ENCODE results near the gene VPS33B.
A peak's percentile ranks its signal among the peaks of the same experiment; 100 is the strongest.
"Not testable (repeated sequence)": the region's sequence is repeated elsewhere in the genome, so short reads cannot be mapped to it uniquely, and the experiment has no call there.

The VPS33B gene

DNA sequence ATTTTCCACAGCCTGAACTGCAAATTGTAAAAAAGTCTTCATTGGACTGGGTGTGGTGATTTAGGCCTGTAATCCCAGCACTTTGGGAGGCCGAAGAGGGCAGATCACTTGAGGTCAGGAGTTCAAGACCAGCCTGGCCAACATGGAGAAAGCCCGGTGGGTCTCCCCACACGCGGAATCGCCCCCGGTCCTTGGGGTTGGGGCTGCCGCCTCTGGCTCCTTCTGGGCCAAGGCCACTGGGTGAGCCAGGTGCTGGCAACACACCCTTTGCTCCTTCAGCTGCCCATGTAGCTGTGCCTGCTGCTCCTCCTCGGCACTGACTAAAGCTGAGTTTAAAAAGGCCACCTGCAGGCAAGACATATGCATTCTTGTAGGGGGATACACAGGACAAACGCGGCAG lies 9.4 kb upstream of the VPS33B start:
- no peak for DNase-seq (ENCODE audit: low read depth)

DNA sequence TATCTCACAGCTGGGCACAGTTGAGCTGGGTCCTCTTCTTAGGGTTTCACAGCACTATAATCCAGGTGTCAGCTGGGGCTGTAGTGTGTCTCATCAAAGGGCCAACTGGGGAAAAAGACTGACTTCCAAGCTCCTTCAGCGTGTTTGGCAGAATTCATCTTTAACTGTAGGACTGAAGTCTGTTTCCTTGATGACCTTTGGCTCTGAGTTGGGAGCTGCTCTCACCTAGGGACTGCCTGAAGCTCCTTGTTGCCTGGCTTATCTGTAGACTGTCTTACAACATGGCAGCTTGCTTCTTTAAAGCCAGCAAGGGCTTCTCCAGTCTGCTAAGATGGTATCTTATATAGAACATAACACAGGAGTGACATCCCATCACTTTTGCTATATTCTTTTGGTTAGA lies 5.3 kb upstream of the VPS33B start:
- DNase-seq (ENCODE audit: low read depth): no peak

DNA sequence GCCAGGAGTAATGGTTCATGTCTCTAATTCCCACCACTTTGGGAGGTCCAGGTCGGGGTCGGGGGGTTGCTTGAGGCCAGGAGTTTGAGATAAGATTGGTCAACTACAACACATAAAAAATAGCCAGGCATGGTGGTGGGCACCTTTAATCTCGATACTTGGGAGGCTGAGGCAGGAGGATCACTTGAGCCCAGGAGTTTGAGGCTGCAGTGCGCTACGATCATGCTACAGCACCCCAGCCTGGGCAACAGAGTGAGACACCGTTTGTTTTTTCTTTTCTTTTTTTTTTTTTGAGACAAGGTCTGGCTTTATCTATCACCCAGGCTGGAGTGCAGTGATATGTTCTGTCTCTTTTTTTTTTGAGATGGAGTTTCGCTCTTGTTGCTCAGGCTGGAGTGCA lies 1.3 kb upstream of the VPS33B start:
- no peak for DNase-seq (ENCODE audit: low read depth)

DNA sequence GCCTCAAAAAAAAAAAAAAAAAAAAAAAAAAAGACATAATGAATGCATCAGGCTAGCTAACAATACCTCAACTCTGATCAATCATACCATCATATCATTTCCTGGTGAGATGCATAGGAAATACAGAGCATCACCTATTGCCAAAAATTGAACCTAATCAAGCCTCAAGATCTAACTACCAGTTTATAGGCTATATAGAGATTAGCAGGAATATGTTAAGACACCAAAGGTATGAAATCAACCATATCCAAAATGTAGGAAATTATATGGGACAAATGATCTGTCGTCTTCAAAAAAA lies 387 bp upstream of the VPS33B start:
- DNase-seq (ENCODE audit: low read depth): no peak

DNA sequence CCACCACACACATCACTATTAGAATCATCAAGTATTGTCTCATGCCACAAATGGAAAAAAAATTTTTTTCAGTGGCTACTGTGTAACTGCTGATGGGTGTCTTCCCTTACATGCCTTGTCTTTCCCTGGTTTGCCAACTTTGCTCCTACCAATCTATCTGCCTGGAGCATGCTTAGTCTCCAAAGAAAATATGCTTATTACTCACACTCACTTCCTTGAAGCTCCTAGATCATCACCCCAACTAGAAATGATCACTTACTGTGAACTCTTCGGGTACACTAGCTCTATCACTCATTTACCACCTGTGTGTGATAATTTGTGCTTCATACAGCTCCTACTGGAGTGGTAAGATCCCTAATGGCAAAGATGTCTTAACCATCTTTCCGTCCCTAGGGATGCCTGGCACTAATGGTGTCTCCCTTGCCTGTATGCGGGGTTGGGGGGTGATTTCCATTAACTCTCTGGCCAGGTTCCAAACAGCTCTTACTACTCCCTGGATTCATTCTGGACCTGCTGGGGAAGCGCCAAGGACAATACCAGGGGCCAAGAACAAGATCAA lies 799 bp downstream of the VPS33B start:
- no peak for DNase-seq (ENCODE audit: low read depth)

DNA sequence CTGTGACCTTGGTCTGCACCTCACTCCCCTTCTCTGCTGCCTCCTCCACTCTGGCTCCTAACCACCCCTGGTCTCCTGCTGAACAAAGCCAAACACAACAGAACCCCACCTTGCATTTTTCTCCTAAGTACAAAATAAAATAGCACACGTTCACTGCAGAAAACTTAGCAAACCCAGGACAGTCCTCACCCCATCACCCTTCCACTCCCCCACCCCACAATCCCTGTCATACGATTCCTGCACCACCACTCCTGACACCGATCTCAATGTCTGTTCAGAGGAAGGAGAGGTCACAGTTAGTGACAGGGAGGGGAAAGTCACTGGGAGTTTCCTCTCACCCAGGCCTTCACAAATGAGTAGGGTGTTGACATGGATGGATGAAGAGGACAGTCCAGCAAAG lies 4.2 kb downstream of the VPS33B start:
- DNase-seq (ENCODE audit: low read depth): no peak

DNA sequence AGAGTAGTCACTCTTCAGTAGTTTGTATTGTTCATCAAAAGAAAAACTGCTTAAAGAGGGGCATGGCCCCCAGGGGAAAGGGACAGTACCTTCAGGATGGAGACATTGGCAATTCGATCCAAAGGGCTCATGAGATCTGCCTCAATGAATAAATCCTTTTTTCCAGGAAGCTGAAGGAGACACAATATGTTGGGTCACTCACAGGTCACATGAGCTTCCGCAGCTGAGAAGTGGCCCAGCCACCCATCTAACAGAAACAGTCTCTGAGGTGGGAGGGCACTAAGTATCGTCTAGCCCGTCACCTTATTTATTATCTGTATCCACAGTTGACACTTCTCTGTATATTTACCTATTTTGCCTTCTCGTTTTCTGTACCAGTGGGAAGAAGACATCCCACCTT lies 4.7 kb downstream of the VPS33B start:
- no peak for DNase-seq (ENCODE audit: low read depth)

DNA sequence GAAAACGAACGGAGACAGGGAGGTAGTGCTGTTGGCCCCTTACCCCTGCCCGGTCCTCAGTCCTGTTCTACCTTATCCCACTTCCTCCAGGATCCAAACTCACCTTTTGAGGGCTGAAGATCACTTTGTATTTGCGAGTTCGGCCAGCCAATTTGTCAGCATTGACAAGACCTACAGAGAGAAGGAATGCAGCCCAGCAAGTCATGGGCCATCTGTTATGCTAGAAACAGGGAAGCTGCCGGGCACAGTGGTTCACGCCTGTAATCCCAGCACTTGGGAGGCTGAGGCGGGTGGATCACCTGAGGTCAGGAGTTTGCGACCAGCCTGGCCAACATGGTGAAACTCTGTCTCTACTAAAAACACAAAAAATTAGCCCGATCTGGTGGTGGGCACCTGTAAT lies 8.7 kb downstream of the VPS33B start:
- not testable (repeated sequence) for DNase-seq (ENCODE audit: low read depth)

DNA sequence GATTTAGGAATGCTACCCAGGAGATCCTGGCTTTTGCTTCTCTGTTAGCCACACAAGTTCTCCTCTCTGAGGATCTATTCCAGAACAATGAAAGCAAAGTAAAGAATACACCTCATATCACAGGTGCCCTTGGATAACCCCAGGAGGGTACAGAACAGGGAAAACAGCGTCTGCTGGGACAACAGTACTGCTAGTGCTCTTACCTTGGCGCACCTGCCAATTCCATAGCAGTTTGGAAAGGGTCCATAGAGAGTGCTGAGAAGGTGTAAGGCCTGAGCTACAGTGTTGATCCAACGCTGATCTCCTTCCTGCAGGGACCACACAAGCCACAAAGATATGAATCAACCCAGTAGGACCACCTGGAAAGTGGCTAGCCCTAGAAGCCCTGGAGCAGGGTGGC lies 15.1 kb downstream of the VPS33B start:
- no peak for DNase-seq (ENCODE audit: low read depth)

DNA sequence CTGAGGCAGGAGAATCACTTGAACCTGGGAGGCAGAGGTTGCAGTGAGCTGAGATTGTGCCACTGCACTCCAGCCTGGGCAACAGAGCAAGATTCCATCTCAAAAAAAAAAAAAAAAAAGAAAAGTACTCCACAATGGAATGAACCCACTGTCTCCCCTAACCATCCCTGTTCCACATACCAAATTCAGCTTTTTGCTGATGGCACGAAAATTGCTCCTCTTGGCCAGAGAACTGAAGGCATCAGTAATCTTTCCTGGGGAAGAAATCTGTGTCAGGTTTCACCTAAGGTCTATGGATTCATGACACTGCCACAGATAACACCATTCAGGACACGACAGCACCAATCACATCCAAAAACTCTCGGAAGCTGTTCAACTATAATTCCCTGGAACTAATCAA lies 21.2 kb downstream of the VPS33B start:
- DNase-seq (ENCODE audit: low read depth): no peak

DNA sequence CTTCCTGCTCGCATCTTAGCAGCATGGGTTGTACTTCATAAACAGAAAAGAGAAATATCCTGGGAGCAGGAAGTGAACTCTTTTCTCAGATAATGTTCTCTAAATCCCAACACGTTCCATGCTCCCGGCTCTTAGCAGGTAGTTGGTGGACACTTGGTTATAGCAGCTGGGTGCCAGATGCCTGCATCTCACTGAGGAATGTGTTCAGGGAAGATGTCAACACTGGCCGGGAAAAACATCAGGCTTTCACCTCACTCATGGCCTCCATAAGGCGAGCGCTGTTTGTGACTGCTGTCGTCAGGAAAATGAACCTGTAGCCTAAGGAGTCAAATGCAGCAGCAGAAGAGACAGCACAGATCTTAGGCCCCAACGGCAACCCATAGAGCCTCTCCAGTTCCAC lies 23.7 kb downstream of the VPS33B start:
- no peak for DNase-seq (ENCODE audit: low read depth)

DNA sequence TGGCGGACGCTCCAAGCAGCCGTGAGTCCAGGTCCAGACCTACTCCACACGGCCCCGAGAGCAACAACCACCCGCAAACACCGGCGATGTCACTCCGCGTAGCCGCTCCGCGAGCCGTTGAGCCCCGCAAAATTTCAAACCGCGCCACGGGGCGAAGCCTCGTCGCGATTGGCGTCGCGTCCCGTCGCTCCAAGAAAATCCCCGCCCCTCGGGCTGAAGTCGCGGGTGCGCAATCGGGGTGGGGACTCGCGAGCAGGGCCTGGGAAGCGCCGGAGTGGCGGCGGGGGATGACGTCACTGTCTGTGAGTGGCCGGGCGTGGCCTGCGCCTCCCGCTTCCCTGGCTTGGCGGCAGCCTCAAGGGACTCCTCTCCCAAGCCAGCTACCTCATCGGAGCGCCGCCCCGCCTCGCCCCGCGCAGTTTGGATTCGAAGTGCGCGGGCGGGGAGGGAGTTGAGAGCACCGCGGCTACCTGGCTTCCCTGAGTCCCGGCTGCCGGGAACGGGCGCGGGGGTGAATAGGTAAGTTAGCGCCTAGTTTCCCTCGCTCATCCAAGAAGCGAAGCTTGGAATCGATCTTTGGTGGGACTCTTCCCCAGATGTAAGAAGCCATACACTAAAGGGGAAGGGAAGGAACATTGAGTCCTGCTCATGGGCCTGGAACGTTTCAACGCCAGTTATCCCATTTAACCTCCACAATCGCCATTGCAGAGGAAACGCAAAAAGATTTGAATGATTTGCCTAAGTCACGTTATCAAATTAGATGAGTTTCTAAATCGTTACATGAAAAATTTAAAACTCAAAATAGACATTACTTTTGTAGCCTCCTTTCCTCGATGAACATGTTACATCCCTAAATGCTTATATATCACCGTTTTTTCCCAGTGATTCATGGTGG lies 27.7 kb downstream of the VPS33B start, which contains the start of gene PRC1:
Gene PRC1, minus strand, starts transcription at position 119 of the 895 bp plus-strand sequence. Its CDS starts 118 bp downstream, at position 1.
- DNase-seq (ENCODE audit: low read depth): peak; percentile 66

DNA sequence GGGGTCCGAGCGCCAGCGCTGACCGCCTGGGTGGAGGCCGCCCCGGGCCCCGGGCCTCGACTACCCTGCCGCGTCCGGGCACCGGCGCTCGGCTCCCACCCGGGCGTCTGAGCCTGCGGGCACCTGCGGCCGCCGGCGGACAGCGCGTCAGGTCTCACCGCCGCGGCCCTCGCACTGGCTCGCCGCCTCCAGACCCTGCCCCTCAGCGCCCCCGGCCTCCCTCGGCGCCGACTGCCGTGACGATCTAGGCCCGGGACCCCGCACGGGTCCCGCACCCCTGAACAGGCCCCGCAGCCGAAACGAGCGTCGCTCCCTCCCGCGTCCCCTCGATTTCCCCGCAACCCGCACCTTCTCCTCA lies 28.4 kb downstream of the VPS33B start:
- no peak for DNase-seq (ENCODE audit: low read depth)

DNA sequence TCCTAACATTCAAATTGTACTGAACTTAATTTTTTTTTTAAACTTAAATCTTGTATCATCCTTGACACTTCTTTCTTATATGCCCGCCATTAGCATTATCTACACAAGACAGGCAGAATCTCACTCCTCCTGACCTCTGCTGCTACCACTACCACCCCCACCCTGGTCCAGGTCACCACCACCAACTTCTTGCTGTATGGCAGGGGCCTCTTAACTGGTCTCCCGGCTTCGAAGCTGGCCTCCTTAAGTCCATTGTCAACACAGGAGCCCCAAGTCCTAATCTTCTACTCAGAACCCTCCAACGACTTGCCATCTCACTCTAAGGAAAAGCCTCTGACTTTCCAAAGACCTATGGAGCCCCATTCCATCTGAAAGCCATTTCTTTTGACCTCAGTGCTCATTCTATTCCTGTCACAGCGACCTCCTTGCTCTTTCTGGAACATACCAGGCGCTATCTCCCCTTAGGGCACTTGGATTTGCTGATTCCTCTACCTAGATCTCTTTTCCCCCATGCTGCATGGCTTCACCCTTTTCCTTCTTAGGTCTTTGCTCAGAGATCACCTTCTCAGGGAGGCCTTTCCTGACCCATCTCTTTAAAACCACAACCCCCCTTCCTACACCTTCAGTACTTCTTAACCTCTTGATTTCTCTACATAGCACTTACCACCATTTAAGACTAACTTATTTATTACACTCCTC lies 30.7 kb downstream of the VPS33B start:
- DNase-seq (ENCODE audit: low read depth): no peak

DNA sequence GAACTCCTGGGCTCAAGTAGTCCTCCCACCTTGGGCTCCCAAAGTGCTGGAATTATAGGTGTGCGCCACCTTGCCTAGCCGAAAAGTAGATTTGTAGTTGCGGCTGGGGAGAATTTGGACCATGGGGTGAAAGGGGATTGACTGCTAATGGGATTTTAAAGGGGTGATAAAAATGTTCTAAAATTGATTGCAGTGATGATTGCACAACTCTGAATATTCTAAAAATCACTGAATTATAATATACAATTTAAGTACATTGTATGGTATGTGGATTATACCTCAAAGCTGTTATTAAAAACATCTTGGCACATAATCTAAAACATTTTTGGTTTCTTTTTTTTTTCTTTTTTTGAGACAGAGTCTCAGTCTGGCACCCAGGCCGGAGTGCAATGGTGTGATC lies 31.9 kb downstream of the VPS33B start:
- DNase-seq (ENCODE audit: low read depth): no peak

DNA sequence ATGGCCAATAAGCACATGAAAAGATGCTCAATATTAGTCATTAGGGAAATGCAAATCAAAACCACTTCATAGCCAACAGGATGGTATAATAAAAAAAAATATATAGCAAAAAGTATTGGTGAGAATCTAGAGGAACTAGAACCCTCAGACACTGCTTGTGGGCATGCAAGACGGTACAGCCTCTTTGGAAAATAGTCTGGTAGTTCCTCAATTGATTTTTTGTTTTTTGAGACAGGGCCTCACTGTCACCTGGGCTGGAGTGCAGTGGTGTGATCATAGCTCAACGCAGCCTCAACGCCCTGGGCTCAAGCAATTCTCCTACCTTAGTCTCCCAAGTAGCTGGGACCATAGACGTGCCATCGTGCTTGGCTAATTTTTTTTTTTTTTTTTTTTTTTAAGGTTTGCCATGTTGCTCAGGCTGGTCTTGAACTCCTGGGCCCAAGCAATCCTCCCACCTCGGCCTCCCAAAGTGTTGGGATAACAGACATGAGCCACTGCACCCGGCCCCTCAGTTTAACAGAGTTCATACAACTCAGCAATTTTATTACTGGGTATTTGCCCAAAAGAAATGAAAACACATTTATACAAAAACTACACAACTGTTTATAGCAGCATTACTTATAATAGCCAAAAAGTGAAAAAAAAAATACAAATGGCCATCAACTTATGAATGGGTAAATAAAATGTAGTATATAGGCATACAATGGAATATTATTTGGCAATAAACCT lies 33.2 kb downstream of the VPS33B start:
- DNase-seq (ENCODE audit: low read depth): no peak

DNA sequence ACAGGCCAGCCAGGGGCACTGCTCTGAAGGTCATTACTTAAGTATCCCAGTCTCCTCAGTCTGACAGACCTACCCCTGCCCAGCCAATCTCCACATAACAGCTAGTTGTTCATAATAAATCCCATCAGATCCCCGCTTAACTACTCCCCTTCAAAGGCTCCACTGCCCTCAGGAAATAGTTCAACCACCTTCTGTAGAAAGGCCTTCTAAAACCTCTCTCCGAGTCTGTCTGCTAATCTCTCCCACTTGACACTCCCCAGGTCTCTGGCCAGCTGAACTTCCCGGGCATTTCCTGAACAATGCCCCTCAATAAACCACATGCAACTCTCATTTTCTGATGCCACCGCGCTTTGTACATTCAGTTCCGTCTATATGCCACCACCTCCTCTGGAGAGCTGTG lies 34.1 kb downstream of the VPS33B start:
- no peak for DNase-seq (ENCODE audit: low read depth)

DNA sequence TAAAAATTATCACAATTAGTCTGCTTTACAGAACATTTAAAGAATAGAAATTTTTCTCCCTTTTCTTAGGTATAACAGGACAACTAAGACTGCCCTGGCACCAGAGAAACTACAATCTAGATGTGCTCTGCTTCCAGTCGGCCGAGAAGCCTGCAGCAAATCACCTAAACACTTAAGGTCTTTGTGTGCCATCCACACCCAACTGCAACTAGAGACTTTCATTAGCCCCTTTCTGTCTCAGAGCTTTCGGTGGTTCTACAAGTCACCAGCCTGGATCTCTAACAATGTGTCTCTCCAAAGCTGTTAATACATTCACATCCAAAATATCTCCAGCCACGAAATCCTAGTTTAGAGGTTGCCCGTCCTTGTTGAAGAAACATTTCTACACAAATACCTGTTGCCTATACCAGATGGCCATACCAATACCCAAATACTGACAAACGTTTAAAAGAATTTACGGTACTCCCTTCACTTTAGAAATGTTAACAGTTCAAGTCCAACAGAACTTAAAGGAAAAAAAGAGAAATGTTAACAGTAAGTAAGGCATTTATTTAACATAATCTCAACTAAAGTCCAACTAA lies 34.7 kb downstream of the VPS33B start:
- DNase-seq (ENCODE audit: low read depth): no peak

DNA sequence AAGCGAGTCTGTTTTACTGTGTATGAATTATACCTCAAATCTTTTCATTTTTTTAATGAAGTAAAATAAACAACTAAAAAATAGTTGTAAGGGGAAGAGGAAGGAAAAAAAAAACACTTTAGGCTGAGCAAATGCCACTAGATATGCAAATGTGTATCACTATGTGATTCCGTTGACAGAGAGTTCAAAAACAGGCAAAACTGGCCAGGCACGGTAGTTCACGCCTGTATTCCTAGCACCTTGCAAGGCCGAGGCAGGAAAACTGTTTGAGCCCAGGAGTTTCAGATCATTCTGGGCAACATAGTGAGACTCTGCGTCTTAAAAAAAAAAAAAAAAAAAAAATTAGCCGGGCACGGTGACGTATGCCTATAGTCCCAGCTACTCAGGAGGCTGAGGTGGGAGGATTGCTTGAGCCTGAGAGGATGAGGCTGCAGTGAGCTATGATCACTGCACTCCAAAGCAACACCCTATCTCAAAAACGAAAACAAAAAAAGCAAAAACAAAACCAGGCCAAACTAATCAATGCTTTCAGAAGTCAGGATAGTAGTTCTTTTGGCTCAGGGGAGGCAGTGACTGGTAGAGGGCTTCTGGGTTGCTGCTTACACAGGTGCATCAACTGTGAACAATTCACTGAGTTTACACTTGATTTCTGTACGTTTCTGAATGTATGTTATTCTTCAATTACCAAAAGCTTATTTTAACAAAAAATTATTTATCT lies 35.4 kb downstream of the VPS33B start:
- DNase-seq (ENCODE audit: low read depth): no peak

DNA sequence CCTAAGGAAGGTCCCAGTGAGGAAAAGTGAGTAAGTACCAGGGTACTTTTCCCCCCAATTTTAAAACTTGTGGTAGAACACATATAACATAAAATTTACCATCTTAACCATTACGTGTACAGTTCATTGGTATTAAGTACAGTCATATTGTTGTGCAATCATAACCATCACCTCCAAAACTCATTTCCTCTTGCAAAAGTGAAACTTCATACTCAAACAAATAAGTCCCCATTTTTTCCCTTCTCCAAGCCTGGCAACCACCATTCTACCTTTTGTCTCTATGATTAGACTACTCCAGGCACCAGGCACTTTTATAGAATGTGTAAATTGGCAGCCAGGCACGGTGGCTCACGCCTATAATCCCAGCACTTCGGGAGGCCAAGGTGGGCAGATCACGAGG lies 40.3 kb downstream of the VPS33B start:
- DNase-seq (ENCODE audit: low read depth): no peak

DNA sequence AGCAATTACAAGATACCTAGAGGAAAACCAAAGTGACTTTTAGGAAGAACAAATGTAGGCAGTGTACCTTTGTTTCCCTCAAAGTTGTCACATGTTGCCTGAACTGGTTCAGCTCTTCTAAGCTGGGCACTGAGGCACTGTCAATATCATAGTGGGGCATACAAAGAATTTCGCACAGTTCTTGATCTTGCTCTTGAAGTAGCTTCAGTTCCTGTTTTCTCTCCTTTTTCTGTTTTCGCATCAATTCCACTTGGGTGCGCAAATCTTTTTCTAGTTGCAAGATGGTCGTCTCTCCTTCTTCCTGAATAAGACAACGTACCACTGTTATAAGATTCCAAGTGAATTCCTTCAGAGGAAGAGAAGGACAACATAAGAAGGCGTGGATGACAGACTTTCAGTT lies 40.7 kb downstream of the VPS33B start:
- DNase-seq (ENCODE audit: low read depth): no peak

DNA sequence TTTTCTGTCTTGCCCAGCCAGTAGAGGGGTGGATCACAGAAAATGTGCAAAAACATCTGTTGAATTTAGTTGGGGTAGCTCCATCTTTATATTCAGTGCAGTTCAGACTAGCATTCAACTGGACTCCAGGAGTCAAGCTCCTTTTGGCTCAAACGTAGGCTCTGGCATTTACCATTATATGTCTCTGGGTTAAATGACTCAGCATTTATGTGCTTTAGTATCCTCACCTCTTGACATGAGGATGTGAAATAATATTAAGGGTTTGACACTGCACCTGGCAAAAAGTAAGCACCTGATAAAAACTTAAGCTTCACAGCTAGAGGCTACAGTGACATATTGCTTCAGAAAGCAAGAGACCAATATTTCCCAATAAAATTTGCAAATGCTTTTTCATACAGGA lies 42.8 kb downstream of the VPS33B start:
- no peak for DNase-seq (ENCODE audit: low read depth)
